HFFc6 (cell line): ENCODE measurements around the gene NUMB. TPM values are rescaled to one million over a fixed set of nuclear protein-coding genes. Genes with fewer than 3 reads are reported as not detected.

Source experiments
- DNase-seq: peaks from one replicate; pipeline ENCODE4 v3.0.0-alpha.2; 2018
- H3K27ac Mint-ChIP-seq: 2 replicates; pipeline ENCODE4 v1.8.0; 2020; ENCODE audit warnings: mild to moderate bottlenecking, mixed read lengths
- H3K27me3 Mint-ChIP-seq: 2 replicates; pipeline ENCODE4 v1.8.0; 2021; ENCODE audit warnings: mild to moderate bottlenecking, moderate library complexity, mixed read lengths; ENCODE audit not compliant: insufficient read depth
- H3K36me3 Mint-ChIP-seq: 2 replicates; pipeline ENCODE4 v1.8.0; 2021; ENCODE audit warnings: low read depth, mixed read lengths
- H3K4me1 Mint-ChIP-seq: 2 replicates; pipeline ENCODE4 v1.8.0; 2020; ENCODE audit warnings: low read depth, mixed read lengths
- H3K4me3 Mint-ChIP-seq: 2 replicates; pipeline ENCODE4 v1.8.0; 2020; ENCODE audit warnings: mild to moderate bottlenecking, moderate library complexity, mixed read lengths
- H3K9me3 Mint-ChIP-seq: 2 replicates; pipeline ENCODE4 v1.8.0; 2020; ENCODE audit warnings: mild to moderate bottlenecking, mixed read lengths
- CTCF ChIP-seq: fragments of 200-600 bp; sonication (generic); IDR thresholded peaks from 2 replicates; pipeline ENCODE4 v1.5.0; 2021; ENCODE audit warnings: antibody characterized with exemption, mild to moderate bottlenecking
- total RNA-seq, 6 experiments: library from RNA; stranded (reverse); fragmentation: NEBNext Ultra II Directional; extraction: Animal tissue kit (Norgen Biotek cat#: 25700); gene quantifications; 2 replicates in 1 of 6; 3 replicates in 5 of 6; pipeline ENCODE4 v1.2.3, GENCODE V29; 2021

Gene NUMB
- total RNA-seq, 6 experiments from 2014 or later: 60.1 to 80.8 (median 71.4) TPM

- Mint-ChIP-seq H3K4me1 (peaks cover 16% of the 10 kb centered on the region), H3K36me3 (no peaks in the 10 kb centered on the region; the same call in 1 of the 2 replicates), H3K27me3 (peaks cover 23% of the 10 kb centered on the region), H3K27ac (no peak overlapping the region), H3K9me3 (no peaks in the 10 kb centered on the region), H3K4me3 (no peak overlapping the region)
- no peak for DNase-seq
- no peak for TF ChIP-seq CTCF
These were observed 228.3 kb downstream of the NUMB start for GRCh38 chr14:73230051-73230450.

DNA sequence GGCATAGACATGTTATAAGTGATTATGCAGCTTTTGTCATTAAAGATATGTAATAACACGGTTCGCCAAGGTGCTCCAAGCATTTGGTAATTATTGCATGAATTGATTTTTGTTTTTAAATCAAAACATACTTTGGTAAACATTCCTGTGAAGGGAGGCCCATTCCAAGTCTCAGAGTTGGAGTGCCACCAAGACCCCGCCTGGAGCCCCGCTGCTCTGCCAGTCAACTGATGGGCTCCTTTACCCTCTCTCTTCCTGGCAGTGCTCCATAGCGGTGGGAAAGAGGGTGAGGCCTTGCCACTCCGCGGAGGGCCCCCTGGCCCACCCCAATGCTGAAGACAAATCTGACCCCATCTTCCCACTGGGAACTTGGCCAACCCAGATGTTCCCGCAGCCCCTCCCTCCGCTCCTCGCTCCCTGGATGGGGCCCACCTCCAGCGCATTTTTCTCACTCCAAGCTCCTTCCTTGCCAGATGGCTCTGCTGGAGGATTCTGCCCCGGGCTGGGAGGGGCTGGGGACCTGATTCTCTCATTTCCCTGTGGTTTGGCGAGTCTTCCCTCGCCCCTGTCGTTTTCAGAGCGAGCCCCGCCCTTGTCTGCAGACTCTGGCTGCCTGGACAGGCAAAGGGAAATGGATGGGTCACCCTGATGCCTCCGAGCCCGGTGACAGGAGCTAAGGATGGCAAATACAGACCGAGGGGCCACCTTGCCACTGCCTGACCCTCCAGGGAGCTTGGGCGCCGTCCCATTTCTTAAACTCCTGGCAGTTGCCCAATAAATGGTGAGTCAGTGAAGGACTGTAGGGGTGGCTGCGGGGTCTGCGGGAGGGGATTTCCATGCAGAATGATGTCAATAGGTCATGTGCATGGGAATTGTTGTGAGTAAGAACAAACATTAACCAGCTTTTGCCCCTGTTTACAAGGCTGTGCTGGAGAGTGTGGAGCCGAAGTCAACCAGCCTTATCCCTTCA lies 230.2 kb downstream of the NUMB start:
- Mint-ChIP-seq H3K27me3 (peaks cover 5% of the 10 kb centered on the region), H3K4me3 (peak overlapping the region; percentile 39), H3K9me3 (no peaks in the 10 kb centered on the region), H3K36me3 (no peaks in the 10 kb centered on the region; the same call in 1 of the 2 replicates), H3K4me1 (peaks cover 16% of the 10 kb centered on the region), H3K27ac (peak overlapping the region; percentile 79)
- TF ChIP-seq CTCF: no peak
- peak; percentile 46 for DNase-seq

DNA sequence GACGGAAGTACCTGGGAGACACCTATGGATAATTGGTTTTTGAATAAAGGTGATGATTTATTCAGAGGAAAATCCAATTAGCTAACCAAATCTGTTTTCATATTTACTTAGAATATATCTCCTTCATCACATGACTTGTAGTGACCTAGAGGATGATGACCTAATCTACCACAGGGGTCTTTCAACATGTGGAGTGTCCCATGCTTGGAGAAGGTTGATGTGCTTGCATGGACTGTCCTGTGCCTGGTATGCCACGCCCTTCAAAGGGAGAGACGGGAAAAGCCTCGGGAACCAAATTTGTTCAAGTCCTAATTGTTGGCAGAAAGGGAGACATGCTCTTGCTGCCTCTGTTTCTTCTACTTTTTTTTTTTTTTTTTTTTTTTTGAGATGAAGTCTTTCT lies 232.8 kb downstream of the NUMB start:
- no peak for DNase-seq
- no peak overlapping the region for H3K27ac Mint-ChIP-seq
- H3K36me3 Mint-ChIP-seq: peaks cover 11% of the 10 kb centered on the region
- no peak for TF ChIP-seq CTCF
- no peaks in the 10 kb centered on the region for H3K9me3 Mint-ChIP-seq
- H3K27me3 Mint-ChIP-seq: no peaks in the 10 kb centered on the region
- no peak overlapping the region for H3K4me3 Mint-ChIP-seq
- peaks cover 42% of the 10 kb centered on the region for H3K4me1 Mint-ChIP-seq

Other genes starting within 250 kb of the NUMB start
- gene PAPLN, start 221.0 kb downstream of the NUMB start, total RNA-seq: 1 to 10 TPM; 1.5 to 3.0 (median 2.3) TPM
- 10 to 100 TPM; 10.7 to 13.3 (median 11.8) TPM for gene RIOX1, start 32.4 kb upstream of the NUMB start, total RNA-seq
- 1 to 10 TPM; 4.2 to 8.2 (median 5.9) TPM for gene ACOT1, start 78.6 kb upstream of the NUMB start, total RNA-seq
- not detected for gene HEATR4, start 100.4 kb upstream of the NUMB start, total RNA-seq
- gene ACOT2, start 110.7 kb upstream of the NUMB start, total RNA-seq: 10 to 100 TPM; 18.4 to 24.0 (median 20.9) TPM
- gene ACOT4, start 133.3 kb upstream of the NUMB start, total RNA-seq: not detected
- gene ACOT6, start 154.0 kb upstream of the NUMB start, total RNA-seq: not detected
- 10 to 100 TPM; 13.0 to 17.7 (median 14.7) TPM for gene DNAL1, start 186.4 kb upstream of the NUMB start, total RNA-seq